ENCODE data around the gene HCFC1.

GRCh38 chrX:153933748-153934147, 37.9 kb downstream of the HCFC1 start:
- no peak for TF ChIP-seq CTCF (conservative IDR thresholded peaks at IDR 0.05)
- no peak for TF ChIP-seq EZH2 (IDR thresholded peaks at IDR 0.05; ENCODE audit: low read depth)
